Esophagus (tissue), 2 donors: ENCODE measurements around the gene SMKR1. TPM values are rescaled to one million over a fixed set of nuclear protein-coding genes. Genes with fewer than 3 reads are reported as not detected.
"Not testable (repeated sequence)": the region's sequence is repeated elsewhere in the genome, so short reads cannot be mapped to it uniquely, and the experiment has no call there.

Experiments used
- H3K27ac ChIP-seq, 2 donors: one replicate each; pipeline ENCODE4 v1.5.1; 2013; ENCODE audit warnings: low read depth in 2 of 2, mild to moderate bottlenecking in 2 of 2, inconsistent platforms in 1 of 2, low read length in 1 of 2, moderate library complexity in 1 of 2
- H3K27me3 ChIP-seq, 2 donors: one replicate each; pipeline ENCODE4 v1.6.1; 2013; ENCODE audit warnings: low read length in 2 of 2, control low read depth in 1 of 2, mild to moderate bottlenecking in 1 of 2; ENCODE audit not compliant: insufficient read depth in 2 of 2, control insufficient read depth in 1 of 2
- H3K36me3 ChIP-seq, 2 donors: one replicate each; pipeline ENCODE4 v1.6.1; 2013; ENCODE audit warnings: low read length in 1 of 2; ENCODE audit not compliant: control insufficient read depth in 2 of 2, insufficient read depth in 2 of 2
- H3K4me1 ChIP-seq, 2 donors: one replicate each; pipeline ENCODE4 v1.6.1; 2013; ENCODE audit warnings: low read length in 1 of 2; ENCODE audit not compliant: control insufficient read depth in 2 of 2, insufficient read depth in 2 of 2
- H3K4me3 ChIP-seq, 2 donors: one replicate each; pipeline ENCODE4 v1.5.1; 2013; ENCODE audit warnings: low read length in 2 of 2, mild to moderate bottlenecking in 2 of 2, low read depth in 1 of 2, moderate library complexity in 1 of 2
- H3K9me3 ChIP-seq, 2 donors: one replicate each; pipeline ENCODE4 v1.6.1; 2013; ENCODE audit warnings: mild to moderate bottlenecking in 2 of 2, low read depth in 1 of 2, low read length in 1 of 2, moderate library complexity in 1 of 2; ENCODE audit not compliant: control insufficient read depth in 2 of 2, insufficient read depth in 1 of 2
- WGBS, 2 donors: extraction: QIAGEN DNeasy Blood & Tissue Kit; methylation state at CpG; one replicate each; pipeline ENCODE4 v1.1.7; 2013; 5-methylcytosine and 5-hydroxymethylcytosine counted together
- polyA plus RNA-seq, 2 donors: library from polyadenylated mRNA; stranded (reverse); fragments of 200-250 nt; gene quantifications; one replicate each; pipeline ENCODE4 v1.2.3, GENCODE V29; 2013
- donor health status: healthy with polysubstance abuse.
- donor health status: Bipolar disorder and iron deficiency.

SMKR1 gene
- polyA plus RNA-seq, 2 donors: 0.63 to 0.96 TPM

GRCh38 chr7:129479831-129480230 lies 22.5 kb upstream of the SMKR1 start:
- Histone ChIP-seq H3K36me3 (no peaks in the 10 kb centered on the region), H3K9me3 (no peaks in the 10 kb centered on the region), H3K27me3 (no peaks in the 10 kb centered on the region), H3K4me1 (no peaks in the 10 kb centered on the region), H3K4me3 (no peak overlapping the region), H3K27ac (no peak overlapping the region)
- WGBS, 2 donors: 89 to 91% methylated on average over 1 of the region's 1 CpG

- Histone ChIP-seq H3K27me3 (no peaks in the 10 kb centered on the region), H3K36me3 (no peaks in the 10 kb centered on the region), H3K9me3 (no peaks in the 10 kb centered on the region), H3K27ac (no peak overlapping the region), H3K4me1 (no peaks in the 10 kb centered on the region), H3K4me3 (no peak overlapping the region)
- WGBS, 2 donors: 91 to 93% methylated on average over 6 of the region's 6 CpGs
Observed at GRCh38 chr7:129480674-129481363, 21.5 kb upstream of the SMKR1 start.

DNA sequence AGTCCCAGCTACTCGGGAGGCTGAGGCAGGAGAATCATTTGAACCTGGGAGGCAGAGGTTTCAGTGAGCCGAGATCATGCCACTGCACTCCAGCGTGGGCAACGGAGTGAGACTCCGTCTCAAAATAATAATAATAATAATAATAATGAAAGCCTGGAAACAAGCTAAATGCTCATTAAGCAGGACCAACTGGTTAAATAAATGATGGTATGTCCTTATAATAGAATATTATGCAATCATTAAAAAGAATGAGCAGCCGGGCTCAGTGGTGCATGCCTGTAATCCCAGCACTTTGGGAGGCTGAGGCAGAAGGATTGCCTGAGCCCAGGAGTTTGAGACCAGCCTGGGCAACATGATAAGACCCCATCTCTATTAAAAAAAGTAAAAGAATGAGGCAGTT lies 21.0 kb upstream of the SMKR1 start:
- not testable (repeated sequence) for H3K4me1 ChIP-seq, H3K36me3 ChIP-seq, H3K4me3 ChIP-seq, H3K9me3 ChIP-seq, H3K27ac ChIP-seq, H3K27me3 ChIP-seq
- 97% methylated on average over 6 of the region's 6 CpGs for WGBS, 2 donors

GRCh38 chr7:129482781-129483180 lies 19.6 kb upstream of the SMKR1 start:
- 92 to 93% methylated on average over 8 of the region's 8 CpGs for WGBS, 2 donors
- no peaks in the 10 kb centered on the region for H3K9me3 ChIP-seq

GRCh38 chr7:129489491-129489890 lies 12.8 kb upstream of the SMKR1 start:
- 73 to 85% methylated on average over 3 of the region's 3 CpGs for WGBS, 2 donors
- Histone ChIP-seq H3K4me3 (no peak overlapping the region), H3K27ac (no peak overlapping the region), H3K4me1 (no peaks in the 10 kb centered on the region), H3K27me3 (no peaks in the 10 kb centered on the region), H3K36me3 (no peaks in the 10 kb centered on the region), H3K9me3 (no peaks in the 10 kb centered on the region)

More at GRCh38 chr7:129482781-129483180, 19.6 kb upstream of the SMKR1 start:
- Histone ChIP-seq H3K4me1 (no peaks in the 10 kb centered on the region), H3K36me3 (no peaks in the 10 kb centered on the region), H3K4me3 (no peak overlapping the region), H3K27me3 (no peaks in the 10 kb centered on the region), H3K27ac (no peak overlapping the region)

DNA sequence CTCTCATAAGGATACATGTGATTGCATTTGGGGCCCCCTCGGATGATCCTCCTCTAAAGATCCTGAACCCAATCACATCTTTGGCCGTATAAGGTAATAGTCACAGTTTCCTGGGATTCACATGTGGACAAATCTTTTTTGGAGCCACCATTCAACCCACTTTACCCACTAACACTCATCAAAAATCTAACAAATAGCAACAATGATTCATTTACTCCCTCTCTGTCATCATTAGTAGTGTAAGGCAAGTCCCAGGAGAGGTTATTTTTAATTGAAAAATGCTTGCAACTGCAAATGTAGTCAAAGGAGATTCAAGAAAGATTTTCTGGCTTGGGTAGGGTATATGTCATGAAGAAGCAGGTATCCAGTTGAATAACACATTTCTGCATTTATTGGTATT lies 9.9 kb upstream of the SMKR1 start:
- no peak overlapping the region for H3K27ac ChIP-seq
- H3K4me1 ChIP-seq: no peaks in the 10 kb centered on the region
- no peak overlapping the region for H3K4me3 ChIP-seq
- H3K36me3 ChIP-seq: no peaks in the 10 kb centered on the region
- H3K9me3 ChIP-seq: no peaks in the 10 kb centered on the region
- H3K27me3 ChIP-seq: no peaks in the 10 kb centered on the region
- 84% methylated on average over 2 of the region's 2 CpGs for WGBS, 2 donors

GRCh38 chr7:129493555-129493954 lies 8.8 kb upstream of the SMKR1 start:
- no peaks in the 10 kb centered on the region for H3K4me1 ChIP-seq
- 86 to 93% methylated on average over 1 of the region's 1 CpG for WGBS, 2 donors
- H3K4me3 ChIP-seq: no peak overlapping the region
- no peaks in the 10 kb centered on the region for H3K27me3 ChIP-seq
- H3K9me3 ChIP-seq: no peaks in the 10 kb centered on the region
- no peaks in the 10 kb centered on the region for H3K36me3 ChIP-seq
- no peak overlapping the region for H3K27ac ChIP-seq

DNA sequence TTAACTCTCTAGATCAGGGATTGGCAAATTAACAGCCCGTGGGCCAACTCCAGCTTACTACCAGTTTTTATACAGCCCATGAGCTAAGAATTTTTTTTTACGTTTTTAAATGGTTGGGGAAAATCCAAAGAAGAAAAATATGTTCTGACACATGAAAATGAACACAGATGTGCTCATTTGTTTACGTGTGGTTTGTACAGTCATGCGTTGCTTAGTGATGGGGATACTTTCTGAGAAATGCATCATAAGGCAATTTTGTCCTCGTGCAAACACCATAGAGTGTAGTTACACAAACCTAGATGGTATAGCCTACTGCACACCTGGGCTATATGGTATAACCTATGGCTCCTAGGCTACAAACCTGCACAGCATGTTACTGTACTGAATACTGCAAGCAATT lies 8.3 kb upstream of the SMKR1 start:
- Histone ChIP-seq H3K36me3 (no peaks in the 10 kb centered on the region), H3K4me1 (no peaks in the 10 kb centered on the region), H3K27me3 (no peaks in the 10 kb centered on the region), H3K4me3 (no peak overlapping the region), H3K9me3 (no peaks in the 10 kb centered on the region), H3K27ac (no peak overlapping the region)
- 35 to 59% methylated on average over 5 of the region's 5 CpGs for WGBS, 2 donors

DNA sequence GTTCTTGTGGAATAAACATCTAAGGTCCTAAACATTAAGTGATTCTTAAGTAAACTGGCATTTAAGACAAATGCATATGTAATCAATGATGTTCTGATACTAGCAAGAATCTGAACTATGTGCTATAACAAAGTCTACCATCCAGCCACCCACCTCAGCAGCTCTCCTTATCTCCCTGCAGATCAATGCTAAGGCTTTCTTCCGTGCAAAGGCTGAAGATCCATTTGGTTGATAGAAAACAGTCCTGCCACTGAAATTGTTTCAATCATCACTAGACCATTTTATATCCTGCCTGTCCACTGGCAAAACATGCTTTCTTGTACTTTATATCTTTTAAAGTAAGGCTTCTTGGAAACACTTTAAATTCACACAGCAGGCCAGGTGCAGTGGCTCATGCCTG lies 6.3 kb upstream of the SMKR1 start:
- Histone ChIP-seq H3K27ac (no peak overlapping the region), H3K4me3 (no peak overlapping the region), H3K27me3 (no peaks in the 10 kb centered on the region), H3K4me1 (no peaks in the 10 kb centered on the region), H3K9me3 (no peaks in the 10 kb centered on the region), H3K36me3 (no peaks in the 10 kb centered on the region)
- WGBS, 2 donors: 58 to 63% methylated on average over 1 of the region's 1 CpG

GRCh38 chr7:129496653-129497052 lies 5.7 kb upstream of the SMKR1 start:
- H3K9me3 ChIP-seq: no peaks in the 10 kb centered on the region
- no peak overlapping the region for H3K27ac ChIP-seq
- 76 to 80% methylated on average over 7 of the region's 7 CpGs for WGBS, 2 donors
- no peak overlapping the region for H3K4me3 ChIP-seq
- H3K36me3 ChIP-seq: no peaks in the 10 kb centered on the region
- no peaks in the 10 kb centered on the region for H3K4me1 ChIP-seq
- no peaks in the 10 kb centered on the region for H3K27me3 ChIP-seq
